Cardiac muscle cell (in vitro differentiated cells and primary cell): ENCODE data around the gene SETBP1. TPM values are rescaled to one million over a fixed set of nuclear protein-coding genes. Genes with fewer than 3 reads are reported as not detected.

Source experiments
- DNase-seq, 2 donors: peaks; one replicate each; pipeline versions ENCODE4 v3.0.0 to v3.0.0-alpha.2; 2010 to 2017; ENCODE audit warnings: low read depth in 1 of 2, low spot score in 1 of 2
- H3K27ac ChIP-seq: fragments of 200-600 bp; sonication (generic); 2 replicates; pipeline ENCODE4 v1.5.1; 2016
- H3K27me3 ChIP-seq: fragments of 200-600 bp; sonication (generic); 2 replicates; pipeline ENCODE4 v1.6.0; 2016; ENCODE audit warnings: control low read depth
- H3K36me3 ChIP-seq: fragments of 200-600 bp; sonication (generic); 2 replicates; pipeline ENCODE4 v1.5.1; 2016; ENCODE audit warnings: control low read depth
- H3K4me1 ChIP-seq: fragments of 200-600 bp; sonication (generic); 2 replicates; pipeline ENCODE4 v1.8.1; 2017; ENCODE audit warnings: low read depth, mild to moderate bottlenecking, mixed run types
- H3K4me3 ChIP-seq: fragments of 200-600 bp; sonication (generic); 2 replicates; pipeline ENCODE4 v1.5.1; 2016; ENCODE audit warnings: mild to moderate bottlenecking
- H3K9me3 ChIP-seq: fragments of 200-600 bp; sonication (generic); 2 replicates; pipeline ENCODE4 v1.5.1; 2017; ENCODE audit warnings: low read depth, mild to moderate bottlenecking, control low read depth
- polyA plus RNA-seq: library from polyadenylated mRNA; unstranded; fragments of >200 nt; fragmentation: Nextera tagmentation; extraction: Ambion mirVana; gene quantifications from 2 replicates; pipeline ENCODE4 v1.2.1, GENCODE V29; 2016
- total RNA-seq: library from RNA; depleted of rRNA; stranded (reverse); fragments of >200 nt; gene quantifications from 2 replicates; pipeline ENCODE4 v1.2.3, GENCODE V29; 2016
- TF ChIP-seq, protein P1 (sequence below): IDR thresholded peaks from 2 replicates; pipeline ENCODE4 v1.5.1; 2012; ENCODE audit warnings: low read depth, mild to moderate bottlenecking, low read length

SETBP1 gene
- total and polyA plus RNA-seq, 2 experiments from 2014 or later = 6.3 to 30.6 TPM

DNA sequence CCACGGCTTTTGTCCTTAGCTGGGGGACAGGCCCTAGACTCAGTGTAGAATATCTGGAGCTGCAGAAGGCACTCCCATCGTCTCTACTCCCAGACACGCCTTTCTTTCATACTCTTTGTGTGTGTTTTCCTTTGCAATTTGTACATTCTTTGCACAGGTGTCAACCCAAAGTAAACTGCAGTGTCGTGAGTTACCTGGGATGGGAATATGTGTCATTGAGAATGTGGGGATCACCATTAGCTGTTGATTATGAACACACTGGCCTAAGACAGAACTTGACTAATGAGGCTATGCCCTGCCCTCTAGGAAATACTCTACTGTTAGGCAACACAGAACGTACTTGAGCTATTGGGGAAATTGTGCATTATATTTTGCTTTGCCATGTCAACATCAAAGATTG lies 233.3 kb downstream of the SETBP1 start:
- TF ChIP-seq, protein P1, sequence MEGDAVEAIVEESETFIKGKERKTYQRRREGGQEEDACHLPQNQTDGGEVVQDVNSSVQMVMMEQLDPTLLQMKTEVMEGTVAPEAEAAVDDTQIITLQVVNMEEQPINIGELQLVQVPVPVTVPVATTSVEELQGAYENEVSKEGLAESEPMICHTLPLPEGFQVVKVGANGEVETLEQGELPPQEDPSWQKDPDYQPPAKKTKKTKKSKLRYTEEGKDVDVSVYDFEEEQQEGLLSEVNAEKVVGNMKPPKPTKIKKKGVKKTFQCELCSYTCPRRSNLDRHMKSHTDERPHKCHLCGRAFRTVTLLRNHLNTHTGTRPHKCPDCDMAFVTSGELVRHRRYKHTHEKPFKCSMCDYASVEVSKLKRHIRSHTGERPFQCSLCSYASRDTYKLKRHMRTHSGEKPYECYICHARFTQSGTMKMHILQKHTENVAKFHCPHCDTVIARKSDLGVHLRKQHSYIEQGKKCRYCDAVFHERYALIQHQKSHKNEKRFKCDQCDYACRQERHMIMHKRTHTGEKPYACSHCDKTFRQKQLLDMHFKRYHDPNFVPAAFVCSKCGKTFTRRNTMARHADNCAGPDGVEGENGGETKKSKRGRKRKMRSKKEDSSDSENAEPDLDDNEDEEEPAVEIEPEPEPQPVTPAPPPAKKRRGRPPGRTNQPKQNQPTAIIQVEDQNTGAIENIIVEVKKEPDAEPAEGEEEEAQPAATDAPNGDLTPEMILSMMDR = no peak
- Histone ChIP-seq H3K4me1 (peaks cover 9% of the 10 kb centered on the region), H3K27me3 (no peaks in the 10 kb centered on the region), H3K9me3 (no peaks in the 10 kb centered on the region), H3K27ac (no peak overlapping the region), H3K4me3 (no peak overlapping the region), H3K36me3 (no peaks in the 10 kb centered on the region)
- DNase-seq = no peak

DNA sequence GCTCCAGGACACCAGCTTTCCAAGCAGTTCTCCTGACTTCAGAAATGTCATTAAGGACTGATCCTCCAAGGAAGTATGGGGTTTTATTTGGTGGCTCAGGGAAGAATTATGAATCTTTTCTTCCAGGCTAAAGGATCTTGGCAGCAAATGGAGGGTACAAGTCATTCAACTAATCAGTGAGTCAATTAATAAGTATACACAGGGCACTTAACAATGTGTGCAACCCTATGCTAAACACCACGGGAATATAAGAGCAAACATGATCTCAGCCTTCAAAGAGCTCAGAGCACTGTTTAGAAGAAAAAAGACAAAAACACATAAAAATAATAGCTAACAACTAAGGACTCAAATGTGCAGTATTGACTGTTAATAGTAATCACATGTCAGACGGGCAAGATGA lies 234.5 kb downstream of the SETBP1 start:
- H3K36me3 ChIP-seq = no peaks in the 10 kb centered on the region
- DNase-seq = no peak
- TF ChIP-seq, protein P1 = no peak

DNA sequence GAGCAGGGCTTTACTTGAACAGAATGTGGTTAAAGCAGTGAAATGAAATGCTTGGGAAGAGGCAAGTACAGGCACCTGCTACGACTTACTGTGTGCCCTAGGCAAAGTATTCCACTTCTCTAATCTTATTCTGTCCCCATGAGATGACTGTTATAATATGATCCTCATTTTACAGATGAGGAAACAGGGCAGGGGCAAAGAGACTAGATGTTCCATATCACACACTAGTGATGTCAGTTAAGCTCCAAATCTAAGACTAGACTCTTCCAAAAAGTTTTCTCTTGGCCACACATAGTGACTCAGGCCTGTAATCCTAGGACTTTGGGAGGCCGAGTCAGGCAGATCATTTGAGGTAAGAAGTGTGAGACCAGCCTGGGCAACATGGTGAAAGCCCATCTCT lies 235.0 kb downstream of the SETBP1 start:
- H3K27ac ChIP-seq = no peak overlapping the region
- H3K36me3 ChIP-seq = no peaks in the 10 kb centered on the region
- TF ChIP-seq, protein P1 = no peak
- peaks cover 5% of the 10 kb centered on the region for H3K4me1 ChIP-seq
- no peak overlapping the region for H3K4me3 ChIP-seq
- no peak for DNase-seq
- no peaks in the 10 kb centered on the region for H3K9me3 ChIP-seq
- no peaks in the 10 kb centered on the region for H3K27me3 ChIP-seq

More for the DNA sequence above, 234.5 kb downstream of the SETBP1 start:
- peaks cover 5% of the 10 kb centered on the region for H3K4me1 ChIP-seq
- no peaks in the 10 kb centered on the region for H3K9me3 ChIP-seq
- no peak overlapping the region for H3K27ac ChIP-seq
- no peak overlapping the region for H3K4me3 ChIP-seq
- no peaks in the 10 kb centered on the region for H3K27me3 ChIP-seq

DNA sequence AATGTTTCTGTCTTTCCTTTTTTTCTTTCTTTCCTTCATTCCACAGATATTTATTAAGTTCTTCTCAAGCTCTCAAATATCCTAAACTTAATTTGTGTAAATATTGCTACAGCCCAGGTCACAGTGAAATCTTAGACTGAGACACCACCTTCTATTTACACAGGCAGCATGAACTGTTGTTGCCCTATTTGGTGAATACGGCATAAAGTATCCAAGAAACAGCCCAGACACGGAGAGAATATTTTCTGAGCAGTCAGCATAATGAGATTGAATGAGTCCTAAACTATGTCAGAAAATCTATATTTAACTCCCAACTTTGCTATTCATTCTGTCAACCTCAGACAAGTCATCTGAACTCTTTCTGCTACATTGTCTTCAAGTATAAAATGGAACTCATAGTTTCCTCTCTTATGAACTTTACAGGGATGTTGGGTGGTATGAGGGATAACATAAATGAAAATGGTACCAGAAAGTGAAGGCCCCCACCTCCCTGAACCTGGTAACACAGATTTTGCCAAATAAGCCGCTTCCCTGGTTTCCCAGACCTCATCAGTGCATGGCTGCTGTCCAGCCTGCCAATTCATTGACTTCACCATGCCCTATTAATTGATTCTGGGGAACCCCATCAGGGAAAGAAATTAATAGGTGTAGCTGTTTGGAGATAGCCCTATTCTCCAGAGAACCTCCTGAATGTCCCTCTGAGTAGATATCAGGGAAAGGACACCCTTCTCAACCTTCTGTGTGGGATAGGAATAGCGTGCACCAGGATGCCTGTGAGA lies 235.9 kb downstream of the SETBP1 start:
- Histone ChIP-seq H3K36me3 (no peaks in the 10 kb centered on the region), H3K27ac (no peak overlapping the region), H3K4me1 (peaks cover 5% of the 10 kb centered on the region), H3K9me3 (no peaks in the 10 kb centered on the region), H3K27me3 (no peaks in the 10 kb centered on the region), H3K4me3 (no peak overlapping the region)
- no peak for DNase-seq
- TF ChIP-seq, protein P1 = no peak

DNA sequence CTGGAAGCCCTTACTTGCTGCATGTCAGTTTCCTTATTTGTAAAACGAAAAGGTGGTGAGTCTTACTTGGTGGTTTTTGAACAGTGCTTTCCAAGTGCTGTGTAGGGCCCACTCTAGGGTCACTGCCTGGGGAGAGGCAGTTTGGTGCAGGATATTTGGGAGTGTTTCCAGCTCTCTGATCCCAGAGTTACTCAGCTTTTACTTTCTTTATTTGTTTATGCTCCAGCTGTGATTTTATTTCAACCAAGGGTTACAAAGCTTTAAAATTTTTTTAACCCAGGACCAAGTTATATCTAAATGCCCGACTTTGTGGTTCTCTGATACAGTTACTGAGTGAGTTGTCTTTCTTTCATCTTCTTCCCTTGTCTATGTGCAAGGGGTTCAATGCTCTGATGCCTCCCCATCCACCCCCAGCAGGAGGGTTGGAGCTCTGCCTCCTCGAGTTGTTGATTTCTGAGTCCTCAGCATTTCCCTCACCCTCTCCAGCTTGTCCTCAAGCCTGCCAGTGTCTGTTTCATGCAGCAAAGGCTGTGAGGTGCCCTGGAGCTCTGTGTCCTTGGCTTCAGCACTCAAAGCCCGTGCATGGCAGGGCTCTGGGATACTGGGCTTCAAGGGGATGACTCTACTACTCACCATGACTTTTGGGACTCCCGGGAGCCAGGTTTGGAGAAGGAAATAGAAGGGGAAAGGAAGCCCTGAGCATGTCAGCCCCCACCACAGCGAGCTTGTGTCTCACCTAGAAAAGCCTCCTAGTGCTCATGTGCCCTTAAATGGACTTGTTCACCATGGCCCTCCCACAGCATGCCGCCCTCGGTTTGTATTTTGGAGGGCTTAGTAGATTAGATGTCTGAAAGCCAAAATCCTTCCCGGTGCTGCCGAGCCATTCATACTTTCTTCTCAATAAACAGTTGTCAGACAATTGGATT lies 236.8 kb downstream of the SETBP1 start:
- Histone ChIP-seq H3K36me3 (no peaks in the 10 kb centered on the region), H3K4me1 (peaks cover 5% of the 10 kb centered on the region), H3K27me3 (no peaks in the 10 kb centered on the region), H3K27ac (no peak overlapping the region), H3K4me3 (no peak overlapping the region), H3K9me3 (no peaks in the 10 kb centered on the region)
- TF ChIP-seq, protein P1 = no peak
- DNase-seq = no peak
